Activated T-cell treated with anti-CD3 and anti-CD28 coated beads, Interleukin-2, amount 50 U/mL, for 72 hours (primary cell): ENCODE measurements around the gene ULK4. TPM values are rescaled to one million over a fixed set of nuclear protein-coding genes. Genes with fewer than 3 reads are reported as not detected.
"Not testable (repeated sequence)": the region's sequence is repeated elsewhere in the genome, so short reads cannot be mapped to it uniquely, and the experiment has no call there.

Source experiments
- ATAC-seq, 2 donors: fragments of 150-1000 bp; cut with Tn5 transposase; replicated peaks in 1 of 2; 2 replicates each; pipeline ENCODE4 v1.10.0; 2021; ENCODE audit warnings: moderate library complexity in 2 of 2, mild to moderate bottlenecking in 1 of 2
- DNase-seq, 2 donors: peaks; one replicate each; pipeline ENCODE4 v3.0.0; 2021 to 2022; ENCODE audit warnings: mixed read lengths in 1 of 2
- H3K27ac Mint-ChIP-seq: one replicate; pipeline ENCODE4 v1.8.0; 2022; ENCODE audit warnings: mild to moderate bottlenecking, moderate library complexity, mixed read lengths
- H3K27me3 Mint-ChIP-seq: one replicate; pipeline ENCODE4 v1.8.0; 2022; ENCODE audit warnings: low read depth, mixed read lengths
- H3K36me3 Mint-ChIP-seq, 2 donors: one replicate each; pipeline ENCODE4 v1.8.0; 2022; ENCODE audit warnings: mixed read lengths in 2 of 2, mild to moderate bottlenecking in 1 of 2; ENCODE audit not compliant: insufficient read depth in 2 of 2
- H3K4me1 Mint-ChIP-seq: one replicate; pipeline ENCODE4 v1.8.0; 2022; ENCODE audit warnings: low read depth, mixed read lengths
- H3K4me3 Mint-ChIP-seq, 2 donors: one replicate each; pipeline ENCODE4 v1.8.0; 2022; ENCODE audit warnings: mild to moderate bottlenecking in 2 of 2, mixed read lengths in 2 of 2, moderate library complexity in 2 of 2
- H3K9me3 Mint-ChIP-seq, 2 donors: one replicate each; pipeline ENCODE4 v1.8.0; 2022; ENCODE audit warnings: mixed read lengths in 2 of 2
- total RNA-seq, 2 donors: library from RNA; stranded (reverse); gene quantifications; one replicate each; pipeline ENCODE4 v1.2.3, GENCODE V29; 2022

Gene ULK4
- total RNA-seq, 2 donors from 2014 or later, result 8.0 to 11.1 TPM

DNA sequence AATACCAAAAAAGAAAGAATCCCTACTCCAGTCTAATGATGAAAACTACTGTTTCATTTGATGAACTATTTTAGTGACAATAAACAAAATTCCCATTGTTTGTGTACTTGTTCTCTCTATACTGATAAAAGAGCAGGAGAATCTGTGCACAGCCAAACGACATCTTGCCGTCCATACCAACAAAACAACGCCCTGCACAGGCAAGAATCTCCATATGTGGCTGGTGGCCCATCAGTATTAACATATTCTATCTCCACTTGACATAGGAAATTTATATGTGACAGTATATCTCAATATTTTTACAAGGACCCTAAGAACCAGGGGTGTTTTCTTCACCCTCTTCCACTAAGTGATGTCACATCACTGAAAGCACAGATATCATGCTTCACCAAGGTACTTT lies 279.5 kb downstream of the ULK4 start:
- no peaks in the 10 kb centered on the region for H3K36me3 Mint-ChIP-seq
- H3K4me3 Mint-ChIP-seq, result no peak overlapping the region
- ATAC-seq (no peak), DNase-seq (no peak)
- peaks cover 1 to 2% of the 10 kb centered on the region in 2 donors for H3K9me3 Mint-ChIP-seq
- H3K4me1 Mint-ChIP-seq, result no peaks in the 10 kb centered on the region
- no peaks in the 10 kb centered on the region for H3K27me3 Mint-ChIP-seq
- H3K27ac Mint-ChIP-seq, result no peak overlapping the region

DNA sequence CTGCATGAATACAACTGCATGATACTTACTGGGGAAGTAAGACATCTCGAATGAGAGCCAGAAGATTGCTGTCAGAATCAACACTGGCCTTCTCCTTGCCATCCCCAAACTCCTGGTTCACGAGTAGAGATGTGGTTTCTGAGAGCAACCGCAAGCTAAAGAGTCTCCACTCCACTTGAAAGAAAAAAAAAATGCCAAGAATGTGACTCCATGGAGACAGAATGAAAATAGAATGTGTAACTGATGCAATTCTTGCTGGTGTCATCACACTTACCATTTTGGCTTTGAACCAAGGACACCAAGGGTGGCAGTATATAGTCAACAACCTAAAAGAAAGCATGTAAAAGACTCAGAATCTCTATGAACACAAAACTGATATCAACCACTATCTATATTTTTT lies 280.4 kb downstream of the ULK4 start:
- no peak overlapping the region for H3K27ac Mint-ChIP-seq
- no peak overlapping the region for H3K4me3 Mint-ChIP-seq
- ATAC-seq (no peak), DNase-seq (no peak)
- H3K27me3 Mint-ChIP-seq, result no peaks in the 10 kb centered on the region
- H3K36me3 Mint-ChIP-seq, result no peaks in the 10 kb centered on the region
- H3K9me3 Mint-ChIP-seq, result peaks cover 1 to 2% of the 10 kb centered on the region in 2 donors
- H3K4me1 Mint-ChIP-seq, result no peaks in the 10 kb centered on the region

DNA sequence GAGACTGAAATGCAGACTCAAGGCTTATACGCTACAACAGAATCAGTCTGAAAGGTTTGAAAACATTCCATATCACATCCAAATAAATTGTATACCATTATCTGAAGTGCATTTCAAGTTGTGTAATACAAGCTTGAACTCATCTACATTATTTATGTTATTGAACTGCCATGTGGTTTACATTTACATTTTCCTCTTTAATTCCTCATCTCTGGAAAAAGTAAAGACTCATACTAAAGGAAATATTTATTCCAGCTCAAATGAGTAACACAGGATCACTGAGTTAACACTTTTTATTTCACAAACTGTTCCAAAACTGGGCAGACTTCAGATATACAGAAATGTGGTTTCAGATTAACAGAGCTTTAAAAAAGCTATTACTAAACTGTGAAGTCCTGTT lies 282.5 kb downstream of the ULK4 start:
- DNase-seq, result no peak
- Mint-ChIP-seq H3K9me3 (no peaks in the 10 kb centered on the region), H3K27me3 (no peaks in the 10 kb centered on the region), H3K4me1 (no peaks in the 10 kb centered on the region), H3K4me3 (no peak overlapping the region), H3K36me3 (no peaks in the 10 kb centered on the region), H3K27ac (no peak overlapping the region)
- no peak for ATAC-seq

DNA sequence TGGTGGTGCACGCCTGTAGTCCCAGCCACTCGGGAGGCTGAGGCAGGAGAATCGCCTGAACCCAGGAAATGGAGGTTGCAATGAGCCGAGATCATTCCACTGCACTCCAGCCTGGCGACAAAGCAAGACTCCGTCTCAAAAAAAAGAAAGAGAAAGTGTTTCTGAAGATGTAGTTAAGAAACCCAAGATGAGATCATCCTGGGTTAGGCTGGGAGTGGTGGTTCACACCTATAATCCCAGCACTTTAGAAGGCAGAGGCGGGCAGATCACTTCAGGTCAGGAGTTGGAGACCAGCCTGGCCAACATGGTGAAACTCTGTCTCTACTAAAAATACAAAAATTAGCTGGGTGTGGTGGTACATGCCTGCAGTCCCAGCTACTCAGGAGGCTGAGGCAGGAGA lies 286.8 kb downstream of the ULK4 start:
- H3K4me1 Mint-ChIP-seq, result not testable (repeated sequence)

DNA sequence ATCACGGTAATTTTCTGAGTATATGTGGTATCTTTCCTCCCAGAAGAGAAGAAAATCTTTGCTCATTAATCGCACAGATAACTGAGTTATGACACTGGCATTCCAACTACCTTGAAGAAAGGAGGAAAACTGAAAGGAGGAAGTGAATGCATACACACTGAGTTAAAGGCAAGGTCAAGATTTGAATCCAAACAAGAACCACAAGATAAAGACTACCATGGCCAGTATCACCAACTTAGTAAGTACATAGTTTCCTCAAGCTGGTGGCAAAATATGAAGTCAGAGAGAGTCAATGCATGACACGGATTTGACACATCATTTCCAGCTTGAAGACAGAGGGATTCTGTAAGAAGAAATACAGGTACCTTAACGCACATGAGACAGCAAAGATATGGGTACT lies 287.5 kb downstream of the ULK4 start:
- Mint-ChIP-seq H3K4me1 (no peaks in the 10 kb centered on the region), H3K27ac (no peak overlapping the region), H3K9me3 (peaks cover 4 to 5% of the 10 kb centered on the region in 2 donors), H3K36me3 (peaks cover 0 to 5% of the 10 kb centered on the region in 2 donors), H3K4me3 (no peak overlapping the region), H3K27me3 (no peaks in the 10 kb centered on the region)
- ATAC-seq (no peak), DNase-seq (no peak)

More for the DNA sequence above, 286.8 kb downstream of the ULK4 start:
- H3K36me3 Mint-ChIP-seq, H3K4me3 Mint-ChIP-seq, DNase-seq, H3K27me3 Mint-ChIP-seq, ATAC-seq, H3K9me3 Mint-ChIP-seq, H3K27ac Mint-ChIP-seq: not testable (repeated sequence)

DNA sequence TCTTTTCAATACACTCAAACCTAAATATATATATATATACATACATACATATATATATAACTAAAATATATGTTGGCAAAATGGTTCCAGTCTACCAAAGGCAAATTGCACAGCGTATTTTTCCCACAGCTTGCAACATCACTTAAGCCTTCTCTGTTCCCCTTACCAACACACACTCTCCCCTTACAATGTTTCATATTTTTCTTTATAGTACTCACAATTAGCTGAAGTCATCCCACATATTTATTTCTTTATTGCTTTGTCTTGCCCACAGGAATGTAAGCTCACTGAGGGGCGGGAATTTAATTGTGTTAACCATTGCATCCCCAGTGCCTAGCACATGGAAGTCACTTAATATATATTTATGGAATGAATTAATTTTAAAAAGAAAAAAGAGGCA lies 288.3 kb downstream of the ULK4 start:
- Mint-ChIP-seq H3K36me3 (peaks cover 0 to 5% of the 10 kb centered on the region in 2 donors), H3K4me3 (no peak overlapping the region), H3K4me1 (no peaks in the 10 kb centered on the region), H3K27me3 (no peaks in the 10 kb centered on the region), H3K9me3 (peaks cover 4 to 5% of the 10 kb centered on the region in 2 donors), H3K27ac (no peak overlapping the region)
- ATAC-seq (no peak), DNase-seq (no peak)

DNA sequence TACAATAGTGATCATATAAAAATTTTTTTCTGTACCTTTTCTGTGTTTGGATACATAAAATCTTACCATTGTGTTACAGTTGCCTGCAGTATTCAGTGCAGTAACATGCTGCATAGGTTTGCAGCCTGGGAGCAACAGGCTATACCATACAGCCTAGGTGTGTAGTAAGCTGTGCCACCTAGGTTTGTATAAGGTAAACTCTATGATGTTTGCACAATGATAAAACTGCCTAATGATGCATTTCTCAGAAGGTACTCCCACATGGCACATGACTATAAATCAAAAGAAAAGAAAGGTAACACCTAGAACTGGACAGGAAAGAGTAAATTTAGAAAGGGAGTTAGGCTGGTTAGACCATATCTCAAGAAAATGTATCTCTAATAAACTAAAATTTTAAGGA lies 293.5 kb downstream of the ULK4 start:
- Mint-ChIP-seq H3K36me3 (peaks cover 11 to 17% of the 10 kb centered on the region in 2 donors), H3K27ac (no peak overlapping the region), H3K27me3 (no peaks in the 10 kb centered on the region), H3K9me3 (peaks cover 11 to 13% of the 10 kb centered on the region in 2 donors), H3K4me1 (no peaks in the 10 kb centered on the region), H3K4me3 (no peak overlapping the region)
- ATAC-seq (no peak), DNase-seq (no peak)

DNA sequence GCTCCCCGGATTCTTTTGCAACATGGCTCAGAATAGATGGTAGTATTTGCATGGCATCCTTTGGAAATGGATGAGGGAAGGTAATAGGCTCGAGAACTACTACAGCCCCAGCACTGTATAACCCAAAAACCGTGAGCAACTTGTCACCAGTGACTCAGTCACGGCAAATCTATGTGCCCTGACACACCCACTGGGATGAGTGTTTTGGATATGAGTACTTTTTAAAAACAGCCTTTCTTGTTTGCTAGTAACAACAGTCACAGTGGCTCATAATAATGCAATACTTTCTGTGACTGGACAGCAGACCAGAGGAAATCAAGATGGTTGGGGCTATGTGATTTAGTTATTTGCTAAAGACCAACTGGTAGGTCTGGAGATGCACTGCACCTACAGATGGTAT lies 299.6 kb downstream of the ULK4 start:
- no peaks in the 10 kb centered on the region for H3K4me1 Mint-ChIP-seq
- H3K36me3 Mint-ChIP-seq, result peaks cover 11 to 14% of the 10 kb centered on the region in 2 donors
- no peak overlapping the region for H3K27ac Mint-ChIP-seq
- H3K27me3 Mint-ChIP-seq, result no peaks in the 10 kb centered on the region
- H3K9me3 Mint-ChIP-seq, result peaks cover 6 to 8% of the 10 kb centered on the region in 2 donors
- H3K4me3 Mint-ChIP-seq, result no peak overlapping the region
- DNase-seq, result no peak
- no peak for ATAC-seq

DNA sequence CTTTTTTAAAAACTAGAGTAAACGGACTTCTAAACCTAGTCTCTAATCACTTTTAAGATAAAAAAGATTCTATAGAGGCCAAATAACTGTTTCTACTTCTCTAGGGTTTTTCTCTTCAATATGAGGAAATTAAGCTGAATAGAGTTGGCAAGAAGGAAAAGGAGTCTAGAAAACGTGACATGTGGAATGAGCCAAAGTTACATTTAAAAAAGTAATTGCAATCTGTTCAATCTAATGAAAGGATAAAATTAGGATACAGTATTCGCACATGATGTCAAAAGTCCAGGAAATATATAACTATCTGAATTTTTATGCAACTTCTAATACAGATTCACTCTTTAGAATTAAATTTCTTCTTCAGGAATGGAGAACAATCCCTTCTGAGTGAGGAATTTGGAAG lies 300.1 kb downstream of the ULK4 start:
- H3K36me3 Mint-ChIP-seq, result peaks cover 11 to 14% of the 10 kb centered on the region in 2 donors
- no peak for ATAC-seq

DNA sequence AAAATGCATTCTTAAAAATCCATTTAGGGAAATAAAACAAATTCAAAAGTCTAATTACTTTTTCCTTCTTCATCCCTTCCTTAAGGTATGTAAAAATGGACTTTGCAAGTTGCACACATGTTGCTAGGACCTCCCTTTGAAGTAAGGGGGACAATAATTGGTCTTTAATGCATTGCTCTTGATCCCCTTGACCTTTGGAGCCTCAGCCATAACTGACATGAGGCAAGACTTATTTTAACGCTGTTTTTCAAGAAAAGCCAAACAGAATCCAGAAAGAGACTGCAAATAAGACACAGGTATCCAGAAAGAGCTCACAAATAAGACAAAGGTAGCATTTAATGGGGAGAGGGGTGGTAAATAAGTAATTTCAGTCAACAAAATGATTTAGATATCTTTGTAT lies 301.4 kb downstream of the ULK4 start:
- Mint-ChIP-seq H3K4me3 (no peak overlapping the region), H3K9me3 (peaks cover 4 to 6% of the 10 kb centered on the region in 2 donors), H3K36me3 (peaks cover 6 to 9% of the 10 kb centered on the region in 2 donors), H3K4me1 (no peaks in the 10 kb centered on the region), H3K27ac (no peak overlapping the region), H3K27me3 (no peaks in the 10 kb centered on the region)
- ATAC-seq, result no peak
- DNase-seq, result no peak

More for the DNA sequence above, 300.1 kb downstream of the ULK4 start:
- H3K27ac Mint-ChIP-seq, result no peak overlapping the region
- no peak overlapping the region for H3K4me3 Mint-ChIP-seq
- no peaks in the 10 kb centered on the region for H3K4me1 Mint-ChIP-seq
- no peaks in the 10 kb centered on the region for H3K27me3 Mint-ChIP-seq
- DNase-seq, result no peak
- peaks cover 6 to 8% of the 10 kb centered on the region in 2 donors for H3K9me3 Mint-ChIP-seq

DNA sequence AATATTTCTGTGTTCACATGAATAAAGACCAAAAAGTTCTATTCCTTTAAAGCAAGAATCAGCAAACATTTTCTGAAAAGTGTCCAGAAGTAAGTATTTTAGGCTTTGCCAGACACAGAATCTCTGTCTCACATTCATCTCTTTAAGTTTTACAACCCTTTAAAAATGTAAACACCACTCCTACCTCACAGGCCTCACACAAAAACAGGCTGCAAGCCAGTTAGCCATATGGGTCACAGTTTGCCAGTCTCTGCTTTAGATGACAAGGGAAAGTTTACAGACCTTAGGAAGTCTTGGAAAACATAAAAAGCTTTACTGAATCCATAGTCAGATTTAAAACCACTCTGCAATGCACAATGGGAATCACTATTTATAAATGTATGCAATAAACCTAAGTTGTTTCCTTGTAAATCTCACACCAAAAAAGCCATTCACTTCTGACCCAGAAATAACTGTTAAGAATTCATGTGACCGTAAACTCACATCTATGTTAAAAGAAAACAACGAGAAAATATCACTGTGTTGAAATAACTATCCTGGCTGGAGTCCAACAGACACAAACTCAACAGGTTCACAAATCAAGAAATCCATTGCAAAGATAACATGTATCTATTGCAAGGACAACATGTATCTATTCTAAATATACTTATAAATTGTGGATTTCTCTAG lies 308.2 kb downstream of the ULK4 start:
- Mint-ChIP-seq H3K36me3 (peaks cover 0 to 3% of the 10 kb centered on the region in 2 donors), H3K27ac (no peak overlapping the region), H3K4me1 (no peaks in the 10 kb centered on the region), H3K9me3 (no peaks in the 10 kb centered on the region), H3K4me3 (no peak overlapping the region), H3K27me3 (no peaks in the 10 kb centered on the region)
- DNase-seq (no peak), ATAC-seq (no peak)

DNA sequence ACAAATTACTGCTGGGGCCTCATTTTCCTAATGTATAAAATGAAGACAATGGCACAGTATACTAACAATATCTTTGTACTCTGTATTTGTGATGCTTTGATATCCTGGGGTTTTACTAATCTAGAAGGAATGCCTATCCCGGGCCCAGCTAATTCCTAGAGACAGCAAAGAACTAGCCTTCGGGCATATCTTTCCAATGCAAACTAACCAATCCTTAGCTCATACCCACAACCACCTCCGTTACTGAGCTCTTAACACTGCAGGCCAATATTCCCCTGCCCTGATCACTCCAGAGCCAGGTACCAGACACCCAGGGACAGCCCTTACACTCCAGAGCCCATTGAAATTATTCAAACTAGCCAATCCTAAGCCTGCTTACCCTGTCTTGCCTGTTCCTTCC lies 309.0 kb downstream of the ULK4 start:
- no peak for DNase-seq
- Mint-ChIP-seq H3K27ac (no peak overlapping the region), H3K4me1 (no peaks in the 10 kb centered on the region), H3K9me3 (peaks cover 3 to 4% of the 10 kb centered on the region in 2 donors), H3K36me3 (peaks cover 0 to 6% of the 10 kb centered on the region in 2 donors), H3K4me3 (no peak overlapping the region), H3K27me3 (no peaks in the 10 kb centered on the region)
- ATAC-seq, result no peak

DNA sequence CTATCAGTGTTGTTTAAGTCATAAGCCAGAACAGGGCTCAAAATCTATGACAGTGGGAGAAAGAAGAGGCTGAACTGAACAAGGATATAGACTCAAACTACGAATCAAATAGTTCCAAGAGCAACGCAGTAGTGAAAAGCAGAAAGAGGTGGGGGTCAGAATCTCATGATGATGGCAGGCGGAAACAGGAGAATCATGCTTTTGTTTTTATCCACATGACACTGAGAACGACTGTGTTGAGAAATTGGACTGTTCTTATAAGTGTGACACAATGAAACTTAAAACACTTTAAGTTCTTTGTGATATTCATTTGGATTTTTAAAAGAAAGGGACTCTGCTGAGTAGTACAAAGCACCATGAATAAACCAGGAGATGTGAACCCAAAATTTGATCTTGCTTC lies 309.4 kb downstream of the ULK4 start:
- H3K27me3 Mint-ChIP-seq, result no peaks in the 10 kb centered on the region
- DNase-seq (no peak), ATAC-seq (no peak)
- peaks cover 0 to 6% of the 10 kb centered on the region in 2 donors for H3K36me3 Mint-ChIP-seq
- no peaks in the 10 kb centered on the region for H3K4me1 Mint-ChIP-seq
- peaks cover 3 to 4% of the 10 kb centered on the region in 2 donors for H3K9me3 Mint-ChIP-seq
- H3K27ac Mint-ChIP-seq, result no peak overlapping the region
- no peak overlapping the region for H3K4me3 Mint-ChIP-seq

DNA sequence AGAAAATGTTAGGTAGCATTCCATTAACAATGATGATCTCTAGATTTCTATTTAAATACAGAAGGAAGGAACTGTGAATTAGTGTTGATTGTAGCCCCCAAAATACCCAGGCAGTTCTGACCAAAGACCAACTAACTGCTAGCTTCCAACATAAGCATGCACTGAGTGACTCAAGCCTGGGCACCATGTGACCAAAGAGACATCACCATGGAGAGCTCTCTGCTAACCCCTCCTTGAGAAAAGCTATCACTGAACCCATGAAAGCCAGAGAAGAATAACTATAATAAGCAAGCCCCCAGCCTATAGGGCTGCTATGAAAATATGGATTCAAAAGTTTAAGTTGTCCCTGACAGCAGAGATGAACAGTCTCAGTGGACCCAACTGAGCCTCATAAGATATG lies 310.2 kb downstream of the ULK4 start:
- no peaks in the 10 kb centered on the region for H3K27me3 Mint-ChIP-seq
- H3K4me3 Mint-ChIP-seq, result no peak overlapping the region
- H3K9me3 Mint-ChIP-seq, result peaks cover 3 to 4% of the 10 kb centered on the region in 2 donors
- ATAC-seq (no peak), DNase-seq (no peak)
- H3K4me1 Mint-ChIP-seq, result no peaks in the 10 kb centered on the region
- H3K36me3 Mint-ChIP-seq, result peaks cover 0 to 6% of the 10 kb centered on the region in 2 donors
- H3K27ac Mint-ChIP-seq, result no peak overlapping the region
